Loucy (cell line): ENCODE results near the gene MACROD2.

Source experiments
- H2AFZ ChIP-seq: fragments of 200-600 bp; sonication (generic); 2 replicates; pipeline ENCODE4 v1.6.0; 2016; ENCODE audit warnings: antibody characterized with exemption, mild to moderate bottlenecking, low read length, moderate library complexity
- H3F3A ChIP-seq: fragments of 200-600 bp; 2 replicates; pipeline ENCODE4 v1.6.0; 2016; ENCODE audit warnings: antibody characterized with exemption, low read depth, mild to moderate bottlenecking
- H3K27me3 ChIP-seq: fragments of 200-600 bp; sonication (generic); 2 replicates; pipeline ENCODE4 v1.6.1; 2014; ENCODE audit warnings: low read length, mild to moderate bottlenecking; ENCODE audit not compliant: insufficient read depth, poor library complexity, severe bottlenecking
- H3K36me3 ChIP-seq: fragments of 200-600 bp; sonication (generic); 2 replicates; pipeline ENCODE4 v1.6.1; 2016; ENCODE audit warnings: low read length; ENCODE audit not compliant: insufficient read depth
- H3K4me1 ChIP-seq: fragments of 200-600 bp; sonication (generic); 2 replicates; pipeline ENCODE4 v1.5.1; 2014; ENCODE audit warnings: low read length, mild to moderate bottlenecking; ENCODE audit not compliant: insufficient read depth, poor library complexity, severe bottlenecking
- H3K4me2 ChIP-seq: fragments of 200-600 bp; sonication (generic); 2 replicates; pipeline ENCODE4 v1.6.0; 2014; ENCODE audit warnings: antibody characterized with exemption, low read length, low read depth, mild to moderate bottlenecking; ENCODE audit not compliant: poor library complexity, severe bottlenecking
- H3K4me3 ChIP-seq: fragments of 200-600 bp; sonication (generic); 2 replicates; pipeline ENCODE4 v1.5.1; 2014; ENCODE audit warnings: low read length, mild to moderate bottlenecking, mixed read lengths; ENCODE audit not compliant: poor library complexity, severe bottlenecking
- H3K79me2 ChIP-seq: fragments of 200-600 bp; sonication (generic); 2 replicates; pipeline ENCODE4 v1.6.1; 2014; ENCODE audit warnings: low read length; ENCODE audit not compliant: insufficient read depth
- H3K9ac ChIP-seq: fragments of 200-600 bp; sonication (generic); 2 replicates; pipeline ENCODE4 v1.6.0; 2014; ENCODE audit warnings: mild to moderate bottlenecking, low read depth, low read length, moderate library complexity; ENCODE audit not compliant: poor library complexity, severe bottlenecking
- H3K9me2 ChIP-seq: fragments of 200-600 bp; sonication (generic); replicated peaks from 2 replicates; pipeline ENCODE4 v1.6.1; 2016; ENCODE audit warnings: low read depth, low read length, mixed read lengths
- H3K9me3 ChIP-seq: fragments of 200-600 bp; sonication (generic); 2 replicates; pipeline ENCODE4 v1.6.1; 2014; ENCODE audit warnings: mild to moderate bottlenecking, antibody characterized with exemption, low read length, low read depth; ENCODE audit not compliant: insufficient read depth
- H4K20me1 ChIP-seq: fragments of 200-600 bp; sonication (generic); 2 replicates; pipeline ENCODE4 v1.6.0; 2014; ENCODE audit warnings: antibody characterized with exemption, low read length, mild to moderate bottlenecking; ENCODE audit not compliant: insufficient read depth, poor library complexity, severe bottlenecking
- EZH2phosphoT487 ChIP-seq: fragments of 200-600 bp; IDR thresholded peaks from 2 replicates; pipeline ENCODE4 v1.6.1; 2018; ENCODE audit warnings: antibody characterized with exemption, mild to moderate bottlenecking, moderate library complexity, borderline replicate concordance
- TF ChIP-seq, protein P1 (sequence below): fragments of 200-600 bp; sonication (generic); conservative IDR thresholded peaks from 2 replicates; pipeline ENCODE4 v1.5.1; 2014; ENCODE audit warnings: mild to moderate bottlenecking, antibody characterized with exemption, low read length

The MACROD2 gene

DNA sequence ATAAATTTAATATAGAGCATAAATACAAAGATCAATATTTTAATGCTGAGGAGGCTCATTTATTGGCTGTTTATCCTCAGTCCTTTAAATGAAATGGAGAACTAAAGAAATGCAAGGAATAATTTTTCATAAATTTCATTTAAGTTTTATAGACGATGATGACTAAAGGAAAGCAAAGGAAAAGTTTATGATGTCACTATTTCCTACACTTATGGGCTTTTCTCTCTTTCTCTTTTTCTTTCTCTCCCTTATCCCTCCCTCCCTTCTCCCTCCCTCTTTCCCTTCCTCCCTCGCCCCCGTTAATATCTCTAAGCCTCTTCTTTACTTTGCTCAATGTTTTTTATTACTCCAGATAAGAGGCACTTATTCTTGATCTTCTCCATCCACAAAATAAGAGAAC is 1231.8 kb downstream of the MACROD2 start:
- Histone ChIP-seq H2AFZ (no peak overlapping the region), H3K9ac (no peak overlapping the region), H3K4me3 (no peak overlapping the region), H3F3A (no peaks in the 10 kb centered on the region), H3K9me2 (no peaks in the 10 kb centered on the region), H3K4me2 (no peak overlapping the region), H3K4me1 (no peaks in the 10 kb centered on the region), H3K27me3 (no peaks in the 10 kb centered on the region), H4K20me1 (no peaks in the 10 kb centered on the region), H3K36me3 (no peaks in the 10 kb centered on the region), H3K79me2 (no peaks in the 10 kb centered on the region), H3K9me3 (no peaks in the 10 kb centered on the region)
- TF ChIP-seq, protein P1, sequence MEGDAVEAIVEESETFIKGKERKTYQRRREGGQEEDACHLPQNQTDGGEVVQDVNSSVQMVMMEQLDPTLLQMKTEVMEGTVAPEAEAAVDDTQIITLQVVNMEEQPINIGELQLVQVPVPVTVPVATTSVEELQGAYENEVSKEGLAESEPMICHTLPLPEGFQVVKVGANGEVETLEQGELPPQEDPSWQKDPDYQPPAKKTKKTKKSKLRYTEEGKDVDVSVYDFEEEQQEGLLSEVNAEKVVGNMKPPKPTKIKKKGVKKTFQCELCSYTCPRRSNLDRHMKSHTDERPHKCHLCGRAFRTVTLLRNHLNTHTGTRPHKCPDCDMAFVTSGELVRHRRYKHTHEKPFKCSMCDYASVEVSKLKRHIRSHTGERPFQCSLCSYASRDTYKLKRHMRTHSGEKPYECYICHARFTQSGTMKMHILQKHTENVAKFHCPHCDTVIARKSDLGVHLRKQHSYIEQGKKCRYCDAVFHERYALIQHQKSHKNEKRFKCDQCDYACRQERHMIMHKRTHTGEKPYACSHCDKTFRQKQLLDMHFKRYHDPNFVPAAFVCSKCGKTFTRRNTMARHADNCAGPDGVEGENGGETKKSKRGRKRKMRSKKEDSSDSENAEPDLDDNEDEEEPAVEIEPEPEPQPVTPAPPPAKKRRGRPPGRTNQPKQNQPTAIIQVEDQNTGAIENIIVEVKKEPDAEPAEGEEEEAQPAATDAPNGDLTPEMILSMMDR, result no peak
- no peak for TF ChIP-seq EZH2phosphoT487

DNA sequence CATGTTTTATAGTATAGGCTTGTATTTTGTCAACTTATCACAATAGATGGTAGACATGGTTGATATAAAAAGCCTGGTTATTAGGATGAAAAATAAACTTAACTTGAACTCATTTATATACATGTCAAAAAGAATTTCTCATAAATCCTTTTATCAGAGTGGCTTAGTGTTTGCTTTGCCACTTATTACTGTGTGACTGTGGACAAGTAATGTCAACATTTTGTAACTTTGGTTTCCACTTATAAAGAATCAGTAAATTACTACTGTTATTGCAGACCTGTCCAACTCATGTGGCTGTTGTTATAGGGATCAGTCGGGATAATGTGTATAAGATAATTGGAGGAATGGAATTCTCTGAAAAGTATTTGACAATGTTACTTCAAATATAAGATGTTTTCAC is 1236.9 kb downstream of the MACROD2 start:
- Histone ChIP-seq H4K20me1 (no peaks in the 10 kb centered on the region), H3F3A (no peaks in the 10 kb centered on the region), H3K79me2 (no peaks in the 10 kb centered on the region), H3K27me3 (no peaks in the 10 kb centered on the region), H2AFZ (no peak overlapping the region), H3K9ac (no peak overlapping the region), H3K9me3 (no peaks in the 10 kb centered on the region), H3K4me2 (no peak overlapping the region), H3K9me2 (no peaks in the 10 kb centered on the region), H3K36me3 (no peaks in the 10 kb centered on the region), H3K4me3 (no peak overlapping the region), H3K4me1 (no peaks in the 10 kb centered on the region)
- no peak for TF ChIP-seq EZH2phosphoT487
- TF ChIP-seq, protein P1, result no peak

DNA sequence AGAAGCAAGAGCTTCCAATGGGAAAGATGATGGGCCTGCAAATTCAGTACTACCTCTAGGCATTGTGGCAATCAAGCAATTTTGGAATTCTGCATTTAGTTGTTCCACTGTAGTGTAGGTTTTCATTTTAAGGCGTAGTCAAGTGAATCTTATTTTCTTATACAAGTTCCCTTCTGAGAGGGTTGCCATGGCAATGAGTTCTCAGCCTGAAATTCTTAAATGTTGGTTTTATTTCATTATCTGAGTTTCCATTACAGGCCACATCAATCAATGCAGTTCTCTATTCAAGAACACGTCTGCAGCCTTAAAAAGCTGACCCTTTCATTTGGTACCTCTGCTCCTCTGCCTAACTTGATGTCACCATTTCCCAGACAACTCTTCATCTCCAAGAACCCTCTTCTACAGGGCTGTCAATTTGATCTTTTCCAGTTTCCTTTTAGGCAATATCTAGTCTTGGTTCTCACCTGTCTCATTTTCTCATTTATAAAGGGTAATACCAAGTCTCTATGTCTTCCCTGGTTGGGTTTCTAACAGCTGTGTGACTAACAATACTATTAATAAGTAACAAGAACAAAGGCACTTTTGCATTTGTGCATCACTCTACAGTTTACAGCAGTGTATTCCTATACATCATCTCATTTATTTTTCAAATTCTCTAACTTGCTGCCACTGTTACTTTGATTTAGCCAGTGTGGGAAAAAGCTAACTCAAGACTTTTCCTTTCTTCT is 1240.3 kb downstream of the MACROD2 start:
- H3K4me2 ChIP-seq, result no peak overlapping the region
- no peak overlapping the region for H3K9ac ChIP-seq
- H3K27me3 ChIP-seq, result no peaks in the 10 kb centered on the region
- H3K9me3 ChIP-seq, result no peaks in the 10 kb centered on the region
- TF ChIP-seq, protein P1, result no peak
- TF ChIP-seq EZH2phosphoT487, result no peak
- H3K36me3 ChIP-seq, result no peaks in the 10 kb centered on the region
- H3K79me2 ChIP-seq, result no peaks in the 10 kb centered on the region
- H3K9me2 ChIP-seq, result no peaks in the 10 kb centered on the region
- H3K4me1 ChIP-seq, result no peaks in the 10 kb centered on the region
- no peak overlapping the region; the same call in 1 of the 2 replicates for H2AFZ ChIP-seq
- H4K20me1 ChIP-seq, result no peaks in the 10 kb centered on the region
- H3F3A ChIP-seq, result no peaks in the 10 kb centered on the region
- no peak overlapping the region for H3K4me3 ChIP-seq
